ENCODE data around the gene PLEKHA4. TPM values are rescaled to one million over a fixed set of nuclear protein-coding genes. Genes with fewer than 3 reads are reported as not detected.

The PLEKHA4 gene
- total RNA-seq, 1 donor, result 6.0 TPM

GRCh38 chr19:48806818-48807589, 61.4 kb downstream of the PLEKHA4 start:
- H3K4me3 ChIP-seq (ENCODE audit: low read depth, low read length), result no peak overlapping the region
- DNase-seq (ENCODE audit: low read depth), result peak; percentile 41
- no peak for TF ChIP-seq CTCF (IDR thresholded peaks at IDR 0.05; ENCODE audit: insufficient read depth, low read depth, low read length)

GRCh38 chr19:48806518-48806817, 61.9 kb downstream of the PLEKHA4 start:
- H3K4me3 ChIP-seq (ENCODE audit: low read depth, low read length), result no peak overlapping the region
- no peak for TF ChIP-seq CTCF (IDR thresholded peaks at IDR 0.05; ENCODE audit: insufficient read depth, low read depth, low read length)
- DNase-seq (ENCODE audit: low read depth), result no peak

- no peak for TF ChIP-seq CTCF (IDR thresholded peaks at IDR 0.05; ENCODE audit: insufficient read depth, low read depth, low read length)
- DNase-seq (ENCODE audit: low read depth), result no peak
- H3K4me3 ChIP-seq (ENCODE audit: low read depth, low read length), result no peak overlapping the region
Observed at GRCh38 chr19:48805452-48805851, 63.0 kb downstream of the PLEKHA4 start.

GRCh38 chr19:48804496-48804895, 63.9 kb downstream of the PLEKHA4 start:
- no peak overlapping the region for H3K4me3 ChIP-seq (ENCODE audit: low read depth, low read length)
- TF ChIP-seq CTCF (IDR thresholded peaks at IDR 0.05; ENCODE audit: insufficient read depth, low read depth, low read length), result no peak
- no peak for DNase-seq (ENCODE audit: low read depth)

- no peak for DNase-seq (ENCODE audit: low read depth)
- H3K4me3 ChIP-seq (ENCODE audit: low read depth, low read length), result no peak overlapping the region
- TF ChIP-seq CTCF (IDR thresholded peaks at IDR 0.05; ENCODE audit: insufficient read depth, low read depth, low read length), result no peak
Observed at GRCh38 chr19:48802623-48803022, 65.8 kb downstream of the PLEKHA4 start.

GRCh38 chr19:48799358-48800300, 68.8 kb downstream of the PLEKHA4 start:
- no peak for DNase-seq (ENCODE audit: low read depth)
- no peak overlapping the region for H3K4me3 ChIP-seq (ENCODE audit: low read depth, low read length)
- TF ChIP-seq CTCF (IDR thresholded peaks at IDR 0.05; ENCODE audit: insufficient read depth, low read depth, low read length), result no peak
